Measurements from ENCODE around the gene ACAD8.

GRCh38 chr11:134261626-134262488 lies 8.5 kb downstream of the ACAD8 start:
- TF ChIP-seq POLR2AphosphoS5 (IDR thresholded peaks at IDR 0.05), result no peak
- TF ChIP-seq, protein P1, sequence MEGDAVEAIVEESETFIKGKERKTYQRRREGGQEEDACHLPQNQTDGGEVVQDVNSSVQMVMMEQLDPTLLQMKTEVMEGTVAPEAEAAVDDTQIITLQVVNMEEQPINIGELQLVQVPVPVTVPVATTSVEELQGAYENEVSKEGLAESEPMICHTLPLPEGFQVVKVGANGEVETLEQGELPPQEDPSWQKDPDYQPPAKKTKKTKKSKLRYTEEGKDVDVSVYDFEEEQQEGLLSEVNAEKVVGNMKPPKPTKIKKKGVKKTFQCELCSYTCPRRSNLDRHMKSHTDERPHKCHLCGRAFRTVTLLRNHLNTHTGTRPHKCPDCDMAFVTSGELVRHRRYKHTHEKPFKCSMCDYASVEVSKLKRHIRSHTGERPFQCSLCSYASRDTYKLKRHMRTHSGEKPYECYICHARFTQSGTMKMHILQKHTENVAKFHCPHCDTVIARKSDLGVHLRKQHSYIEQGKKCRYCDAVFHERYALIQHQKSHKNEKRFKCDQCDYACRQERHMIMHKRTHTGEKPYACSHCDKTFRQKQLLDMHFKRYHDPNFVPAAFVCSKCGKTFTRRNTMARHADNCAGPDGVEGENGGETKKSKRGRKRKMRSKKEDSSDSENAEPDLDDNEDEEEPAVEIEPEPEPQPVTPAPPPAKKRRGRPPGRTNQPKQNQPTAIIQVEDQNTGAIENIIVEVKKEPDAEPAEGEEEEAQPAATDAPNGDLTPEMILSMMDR (IDR thresholded peaks at IDR 0.05), result peak in 4 of 6 experiments; percentile 20 to 27 (median 26)

Measured in upper lobe of left lung (tissue), 4 donors.